DND-41 (cell line): ENCODE data around the gene TMPRSS4.

Experiments
- ATAC-seq: fragments of 200-7000 bp; cut with Tn5 transposase; 3 replicates; pipeline ENCODE4 v1.9.1; 2021; ENCODE audit warnings: low read depth; ENCODE audit not compliant: insufficient read depth
- DNase-seq: peaks from one replicate; pipeline ENCODE4 v3.0.0-alpha.2; 2020
- H2AFZ ChIP-seq: 2 replicates; pipeline ENCODE4 v1.6.0; 2012; ENCODE audit warnings: low read depth, low read length
- H3K27ac ChIP-seq: 2 replicates; pipeline ENCODE4 v1.5.1; 2012; ENCODE audit warnings: low read length, inconsistent platforms
- H3K27me3 ChIP-seq: fragments of 200-600 bp; sonication (generic); 2 replicates; pipeline ENCODE4 v1.6.0; 2012; ENCODE audit warnings: low read length, mild to moderate bottlenecking, inconsistent platforms; ENCODE audit not compliant: insufficient read depth, poor library complexity
- H3K36me3 ChIP-seq: 2 replicates; pipeline ENCODE4 v1.5.1; 2012; ENCODE audit warnings: low read length, inconsistent platforms; ENCODE audit not compliant: insufficient read depth
- H3K4me1 ChIP-seq: 2 replicates; pipeline ENCODE4 v1.5.1; 2012; ENCODE audit warnings: mild to moderate bottlenecking, low read length; ENCODE audit not compliant: insufficient read depth
- H3K4me2 ChIP-seq: 2 replicates; pipeline ENCODE4 v1.6.0; 2012; ENCODE audit warnings: mild to moderate bottlenecking, moderate library complexity, low read length, inconsistent platforms; ENCODE audit not compliant: insufficient read depth
- H3K4me3 ChIP-seq, 2 experiments: fragments of 200-600 bp in 1 of 2; shearing (Covaris generic) in 1 of 2; 2 replicates each; pipeline ENCODE4 v1.5.1; 2012 to 2016; ENCODE audit warnings: inconsistent platforms in 2 of 2, low read length in 2 of 2, mild to moderate bottlenecking in 2 of 2, low read depth in 1 of 2, moderate library complexity in 1 of 2
- H3K79me2 ChIP-seq: 2 replicates; pipeline ENCODE4 v1.6.0; 2012; ENCODE audit warnings: low read length, inconsistent platforms; ENCODE audit not compliant: insufficient read depth
- H3K9ac ChIP-seq: 2 replicates; pipeline ENCODE4 v1.6.0; 2012; ENCODE audit warnings: low read depth, mild to moderate bottlenecking, inconsistent platforms, low read length, moderate library complexity
- H3K9me3 ChIP-seq: 2 replicates; pipeline ENCODE4 v1.5.1; 2012; ENCODE audit warnings: low read length, moderate library complexity, mild to moderate bottlenecking, inconsistent platforms; ENCODE audit not compliant: insufficient read depth, severe bottlenecking
- H4K20me1 ChIP-seq: 2 replicates; pipeline ENCODE4 v1.6.0; 2012; ENCODE audit warnings: low read length; ENCODE audit not compliant: insufficient read depth
- EZH2 ChIP-seq: IDR thresholded peaks from 3 replicates; pipeline ENCODE4 v1.6.1; 2012; ENCODE audit warnings: borderline replicate concordance, low read depth, mild to moderate bottlenecking, moderate library complexity, low read length, inconsistent platforms; ENCODE audit not compliant: severe bottlenecking
- TF ChIP-seq, protein P1 (sequence below): IDR thresholded peaks from 2 replicates; pipeline ENCODE4 v1.5.1; 2012; ENCODE audit warnings: borderline replicate concordance, low read length, moderate library complexity, mild to moderate bottlenecking; ENCODE audit not compliant: poor library complexity, severe bottlenecking; ENCODE audit errors: extremely low read depth

Gene TMPRSS4

DNA sequence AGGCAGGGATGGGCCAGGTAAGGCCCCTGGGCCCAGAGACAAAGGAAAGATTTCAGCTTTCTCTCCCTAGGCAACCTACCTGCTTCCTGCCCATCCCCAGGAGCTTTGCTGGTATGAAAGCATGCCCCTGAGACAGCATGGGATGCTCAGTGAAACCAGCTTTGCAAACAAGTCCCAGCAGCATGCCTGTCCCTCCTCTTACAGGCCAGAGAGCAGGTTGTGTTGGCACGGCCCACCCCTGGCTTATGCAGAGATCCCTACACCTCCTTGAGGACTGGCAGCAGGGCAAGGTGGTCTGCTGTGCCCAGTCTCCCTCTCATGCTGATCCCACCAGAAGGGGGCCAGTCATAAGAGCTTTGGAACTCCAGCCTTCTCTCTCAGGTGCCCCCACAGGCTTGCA lies 72.6 kb downstream of the TMPRSS4 start:
- no peak for ATAC-seq
- DNase-seq: no peak
- H3K4me3 ChIP-seq: no peak overlapping the region
- H3K4me2 ChIP-seq: no peak overlapping the region
- peaks cover 15% of the 10 kb centered on the region for H3K4me1 ChIP-seq
- peaks cover 7% of the 10 kb centered on the region; the same call in 1 of the 2 replicates for H4K20me1 ChIP-seq
- TF ChIP-seq, protein P1, sequence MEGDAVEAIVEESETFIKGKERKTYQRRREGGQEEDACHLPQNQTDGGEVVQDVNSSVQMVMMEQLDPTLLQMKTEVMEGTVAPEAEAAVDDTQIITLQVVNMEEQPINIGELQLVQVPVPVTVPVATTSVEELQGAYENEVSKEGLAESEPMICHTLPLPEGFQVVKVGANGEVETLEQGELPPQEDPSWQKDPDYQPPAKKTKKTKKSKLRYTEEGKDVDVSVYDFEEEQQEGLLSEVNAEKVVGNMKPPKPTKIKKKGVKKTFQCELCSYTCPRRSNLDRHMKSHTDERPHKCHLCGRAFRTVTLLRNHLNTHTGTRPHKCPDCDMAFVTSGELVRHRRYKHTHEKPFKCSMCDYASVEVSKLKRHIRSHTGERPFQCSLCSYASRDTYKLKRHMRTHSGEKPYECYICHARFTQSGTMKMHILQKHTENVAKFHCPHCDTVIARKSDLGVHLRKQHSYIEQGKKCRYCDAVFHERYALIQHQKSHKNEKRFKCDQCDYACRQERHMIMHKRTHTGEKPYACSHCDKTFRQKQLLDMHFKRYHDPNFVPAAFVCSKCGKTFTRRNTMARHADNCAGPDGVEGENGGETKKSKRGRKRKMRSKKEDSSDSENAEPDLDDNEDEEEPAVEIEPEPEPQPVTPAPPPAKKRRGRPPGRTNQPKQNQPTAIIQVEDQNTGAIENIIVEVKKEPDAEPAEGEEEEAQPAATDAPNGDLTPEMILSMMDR: no peak
- no peak for TF ChIP-seq EZH2
- H2AFZ ChIP-seq: no peak overlapping the region
- H3K27ac ChIP-seq: no peak overlapping the region
- H3K9me3 ChIP-seq: no peaks in the 10 kb centered on the region
- H3K9ac ChIP-seq: no peak overlapping the region
- H3K27me3 ChIP-seq: peaks cover 71% of the 10 kb centered on the region
- no peaks in the 10 kb centered on the region for H3K36me3 ChIP-seq
- H3K79me2 ChIP-seq: no peaks in the 10 kb centered on the region

DNA sequence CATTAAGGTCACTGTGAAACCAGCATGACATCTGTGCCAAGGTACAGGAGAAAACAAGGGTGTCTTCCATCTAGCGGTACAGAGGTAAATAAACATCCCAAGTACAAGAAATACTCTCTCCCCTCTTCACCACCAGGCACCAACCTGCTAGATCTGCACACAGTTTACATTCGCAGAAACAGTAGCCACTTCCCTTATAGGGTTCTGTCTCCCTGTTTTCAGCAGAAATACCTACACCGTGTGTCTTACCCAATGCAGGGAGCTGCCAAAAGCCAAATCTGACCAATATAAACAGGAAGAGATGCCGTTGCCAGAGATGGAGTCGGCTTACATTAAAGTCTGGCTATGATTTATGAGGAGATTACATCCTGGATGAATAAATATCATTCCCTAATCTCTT lies 74.6 kb downstream of the TMPRSS4 start:
- no peak overlapping the region for H2AFZ ChIP-seq
- H3K4me1 ChIP-seq: peaks cover 10% of the 10 kb centered on the region
- H3K79me2 ChIP-seq: no peaks in the 10 kb centered on the region
- TF ChIP-seq, protein P1: no peak
- no peak for TF ChIP-seq EZH2
- no peaks in the 10 kb centered on the region for H3K36me3 ChIP-seq
- H3K9ac ChIP-seq: no peak overlapping the region
- ATAC-seq (no peak), DNase-seq (no peak)
- peaks cover 12% of the 10 kb centered on the region; the same call in 1 of the 2 replicates for H4K20me1 ChIP-seq
- no peaks in the 10 kb centered on the region for H3K9me3 ChIP-seq
- no peak overlapping the region for H3K27ac ChIP-seq
- no peak overlapping the region for H3K4me3 ChIP-seq
- peaks cover 78% of the 10 kb centered on the region for H3K27me3 ChIP-seq
- H3K4me2 ChIP-seq: no peak overlapping the region

DNA sequence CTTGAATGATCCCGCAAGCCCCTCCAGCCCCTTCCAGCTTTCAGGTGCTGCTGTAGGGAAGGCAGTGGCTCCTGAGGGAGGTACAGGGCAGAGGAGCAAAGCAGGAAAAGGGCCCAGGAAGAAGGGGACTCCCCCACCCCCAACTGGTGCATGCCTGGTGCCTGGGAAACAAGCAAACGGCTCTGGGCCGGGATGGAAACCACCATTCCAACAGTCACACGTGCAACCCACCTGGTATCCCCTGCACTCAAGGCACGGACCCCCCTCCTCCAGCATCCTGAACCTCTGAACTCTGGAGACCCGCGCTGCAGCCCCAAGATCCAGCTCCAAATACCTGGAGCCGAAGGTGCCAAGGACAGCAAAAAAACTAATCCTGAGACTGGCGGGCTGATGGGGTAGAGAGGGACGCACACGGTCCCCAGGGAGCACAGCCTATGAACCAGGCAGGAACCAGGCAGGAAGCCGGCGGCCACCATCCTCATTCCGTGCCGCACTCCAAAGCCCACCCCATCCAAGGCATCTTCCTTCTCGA lies 75.2 kb downstream of the TMPRSS4 start:
- ATAC-seq (no peak), DNase-seq (no peak)
- H3K36me3 ChIP-seq: no peaks in the 10 kb centered on the region
- H3K9me3 ChIP-seq: no peaks in the 10 kb centered on the region
- no peak overlapping the region for H3K9ac ChIP-seq
- no peak for TF ChIP-seq EZH2
- TF ChIP-seq, protein P1: no peak
- peak overlapping the region; percentile 74 for H3K4me2 ChIP-seq
- H3K27me3 ChIP-seq: peaks cover 85% of the 10 kb centered on the region
- no peak overlapping the region for H3K27ac ChIP-seq
- H2AFZ ChIP-seq: no peak overlapping the region
- H3K4me3 ChIP-seq: peak overlapping the region in 1 of 2 experiments; percentile 46; a peak in 1 of 4 replicates
- peaks cover 10% of the 10 kb centered on the region for H3K4me1 ChIP-seq
- H3K79me2 ChIP-seq: no peaks in the 10 kb centered on the region
- H4K20me1 ChIP-seq: peaks cover 12% of the 10 kb centered on the region; the same call in 1 of the 2 replicates
